HCT116 (cell line): ENCODE data around the gene WDR35. TPM values are rescaled to one million over a fixed set of nuclear protein-coding genes. Genes with fewer than 3 reads are reported as not detected.
A peak's percentile ranks its signal among the peaks of the same experiment; 100 is the strongest.

Experiments used
- ATAC-seq: fragments of 200-7000 bp; cut with Tn5 transposase; 2 replicates; pipeline ENCODE4 v1.9.1; 2020; ENCODE audit warnings: mild to moderate bottlenecking, moderate library complexity
- BruUV-seq: library from RNA; stranded (reverse); fragments of 400-500 nt; replicated peaks from 2 replicates; lab custom pipeline; 2021; lab: Mats Ljungman, UMichigan
- CTCF ChIA-PET: fragments of 300-600 bp; sonication (Branson Sonifier 250); formaldehyde crosslinking; loops from one replicate; lab custom pipeline; 2021; ENCODE audit warnings: antibody characterized with exemption; lab: Charles Lee
- POLR2A ChIA-PET: fragments of 300-600, 350-600 bp; sonication (Branson Sonifier 250); formaldehyde crosslinking; loops from one replicate; lab custom pipeline; 2021; ENCODE audit warnings: antibody characterized with exemption; lab: Charles Lee
- RAD21 ChIA-PET, 2 experiments: fragments of 300-600 bp; sonication (Branson Sonifier 250); formaldehyde crosslinking; loops; one replicate each; lab custom pipeline; 2023; ENCODE audit warnings: low total read pairs in 2 of 2; ENCODE audit not compliant: uncharacterized antibody in 2 of 2, unreplicated experiment in 2 of 2, low non-redundant PET in 1 of 2; lab: Charles Lee
- DNase-seq: peaks from one replicate; pipeline ENCODE4 v3.0.0-alpha.2; 2010; ENCODE audit warnings: low read depth, low spot score
- H2AFZ ChIP-seq: fragments of 200-600 bp; shearing (Covaris generic), sonication (generic); 2 replicates; pipeline ENCODE4 v1.6.1; 2017; ENCODE audit warnings: low read depth, mixed run types, mixed read lengths, antibody characterized with exemption, low read length; ENCODE audit not compliant: poor library complexity, severe bottlenecking
- H3K27ac ChIP-seq: 2 replicates; pipeline ENCODE4 v1.5.1; 2012; ENCODE audit warnings: low read depth, low read length
- H3K27me3 ChIP-seq: fragments of 200-600 bp; sonication (generic); 2 replicates; pipeline ENCODE4 v1.6.1; 2016; ENCODE audit warnings: mixed run types, low read length, mixed read lengths; ENCODE audit not compliant: insufficient read depth
- H3K36me3 ChIP-seq, 2 experiments: fragments of 200-500 bp in 1 of 2; fragments of 200-600 bp in 1 of 2; sonication (Bioruptor generic) in 1 of 2; sonication (generic) in 1 of 2; 2 replicates each; pipeline versions ENCODE4 v1.5.1 to v1.6.1; 2014 to 2016; ENCODE audit warnings: low read length in 2 of 2, inconsistent platforms in 1 of 2, mixed read lengths in 1 of 2, mixed run types in 1 of 2; ENCODE audit not compliant: insufficient read depth in 2 of 2, control insufficient read depth in 1 of 2
- H3K4me1 ChIP-seq, 2 experiments: fragments of 200-600 bp in 1 of 2; sonication (generic) in 1 of 2; 2 replicates each; pipeline versions ENCODE4 v1.5.1 to v1.6.1; 2012 to 2017; ENCODE audit warnings: low read length in 2 of 2, inconsistent platforms in 1 of 2, mild to moderate bottlenecking in 1 of 2, mixed read lengths in 1 of 2, mixed run types in 1 of 2, moderate library complexity in 1 of 2; ENCODE audit not compliant: insufficient read depth in 2 of 2, control insufficient read depth in 1 of 2
- H3K4me2 ChIP-seq: fragments of 200-600 bp; sonication (generic); 2 replicates; pipeline ENCODE4 v1.6.1; 2017; ENCODE audit warnings: mixed run types, low read length, mixed read lengths
- H3K4me3 ChIP-seq, 2 experiments: fragments of 200-600 bp in 1 of 2; sonication (generic) in 1 of 2; replicated peaks in 1 of 2; 2 replicates each; pipeline ENCODE4 v1.5.1; 2011 to 2016; ENCODE audit warnings: low read length in 2 of 2, control low read depth in 1 of 2, low read depth in 1 of 2, mild to moderate bottlenecking in 1 of 2, mixed read lengths in 1 of 2, mixed run types in 1 of 2
- H3K79me2 ChIP-seq: fragments of 200-600 bp; sonication (generic); 2 replicates; pipeline ENCODE4 v1.6.1; 2017; ENCODE audit warnings: mild to moderate bottlenecking, mixed run types, low read length, moderate library complexity, mixed read lengths; ENCODE audit not compliant: insufficient read depth
- H3K9ac ChIP-seq: fragments of 200-600 bp; sonication (generic); 2 replicates; pipeline ENCODE4 v1.6.1; 2016; ENCODE audit warnings: low read length, mixed read lengths
- H3K9me2 ChIP-seq: fragments of 200-600 bp; sonication (generic), shearing (Covaris generic); 2 replicates; pipeline ENCODE4 v1.6.1; 2017; ENCODE audit warnings: mixed run types, mild to moderate bottlenecking, moderate library complexity; ENCODE audit not compliant: insufficient read depth
- H3K9me3 ChIP-seq, 2 experiments: fragments of 200-500 bp in 1 of 2; fragments of 200-600 bp in 1 of 2; sonication (Bioruptor generic) in 1 of 2; sonication (generic) in 1 of 2; 2 replicates each; pipeline ENCODE4 v1.6.1; 2014 to 2017; ENCODE audit warnings: low read length in 2 of 2, mixed read lengths in 2 of 2, inconsistent platforms in 1 of 2, low read depth in 1 of 2, mild to moderate bottlenecking in 1 of 2, mixed run types in 1 of 2, moderate library complexity in 1 of 2; ENCODE audit not compliant: control insufficient read depth in 1 of 2, insufficient read depth in 1 of 2
- H4K20me1 ChIP-seq: fragments of 200-600 bp; sonication (generic), shearing (Covaris generic); 2 replicates; pipeline ENCODE4 v1.6.1; 2017; ENCODE audit warnings: mixed run types, mild to moderate bottlenecking, moderate library complexity; ENCODE audit not compliant: insufficient read depth
- EGR1 ChIP-seq: IDR thresholded peaks from 2 replicates; pipeline ENCODE4 v1.6.1; 2012; ENCODE audit warnings: low read depth
- SIN3A ChIP-seq: IDR thresholded peaks from 2 replicates; pipeline ENCODE4 v1.6.1; 2012; ENCODE audit warnings: low read depth
- YY1 ChIP-seq: IDR thresholded peaks from 2 replicates; pipeline ENCODE4 v1.6.1; 2011; ENCODE audit warnings: low read length, low read depth, moderate library complexity, mild to moderate bottlenecking; ENCODE audit not compliant: insufficient replicate concordance; ENCODE audit errors: extremely low read depth
- ZNF274 ChIP-seq: fragments of 200-500 bp; sonication (Bioruptor generic); IDR thresholded peaks from 2 replicates; pipeline ENCODE4 v1.6.1; 2014; ENCODE audit warnings: mild to moderate bottlenecking, low read depth, low read length, inconsistent platforms
- intact Hi-C: fragments of 100-400 bp; cut with micrococcal nuclease; formaldehyde crosslinking; loops from 2 replicates; pipeline ENCODE4 v1.10.0; 2022
- total RNA-seq: library from RNA; stranded (reverse); gene quantifications from one replicate; pipeline ENCODE4 v1.2.1, GENCODE V29; 2021; ENCODE audit not compliant: unreplicated experiment
- TF ChIP-seq, protein P1 (sequence below): IDR thresholded peaks from 2 replicates; pipeline ENCODE4 v1.6.1; 2011; ENCODE audit warnings: mild to moderate bottlenecking, low read length, moderate library complexity; ENCODE audit not compliant: insufficient replicate concordance; ENCODE audit errors: extremely low read depth
- TF ChIP-seq, protein P2 (sequence below): IDR thresholded peaks from 2 replicates; pipeline ENCODE4 v1.6.1; 2012

WDR35 gene
- total RNA-seq, 1 experiment from 2014 or later: 9.6 TPM

DNA sequence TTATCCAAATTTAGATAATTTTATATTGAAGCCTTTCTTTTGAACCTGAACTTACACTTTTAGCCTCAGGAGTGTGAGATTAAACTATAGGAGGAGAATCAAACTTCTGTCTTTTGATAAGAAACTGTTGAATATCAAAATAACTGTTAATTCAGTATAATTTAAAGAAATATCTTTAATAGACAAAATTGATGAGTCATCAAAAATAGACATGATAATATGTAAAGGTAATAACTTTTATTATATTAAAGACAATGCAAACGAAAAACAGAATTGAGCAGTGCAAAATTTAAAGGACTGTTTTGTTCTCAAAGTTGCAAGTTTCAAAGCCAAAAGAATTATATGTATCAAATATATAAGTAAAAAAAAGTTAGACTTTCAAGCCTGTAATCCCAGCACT, 2.0 kb upstream of the WDR35 start (continued):
- TF ChIP-seq YY1: no peak
- TF ChIP-seq, all 23 proteins: peak for 0

DNA sequence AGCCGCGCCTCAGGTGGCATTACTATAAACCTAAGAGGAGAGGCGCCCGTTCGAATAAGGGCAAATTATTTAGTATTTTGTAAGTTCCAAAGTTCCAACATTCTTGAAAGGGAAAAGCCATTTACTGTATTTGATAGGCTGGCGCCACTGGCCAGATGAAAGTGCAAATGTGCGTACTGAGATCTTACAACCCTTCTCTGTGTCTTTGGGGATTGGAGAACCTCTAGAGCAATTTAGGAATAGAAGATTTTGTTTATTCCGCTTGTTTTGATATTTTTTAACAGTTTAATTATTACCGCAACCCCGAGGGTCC, 467 bp upstream of the WDR35 start:
- Histone ChIP-seq H3K4me2 (peak overlapping the region; percentile 92), H3K4me3 (peak overlapping the region; percentile 89 to 92), H3K27me3 (no peaks in the 10 kb centered on the region), H3K36me3 (no peaks in the 10 kb centered on the region), H2AFZ (peak overlapping the region; percentile 88), H3K79me2 (peaks cover 17% of the 10 kb centered on the region), H3K9me3 (no peaks in the 10 kb centered on the region), H4K20me1 (no peaks in the 10 kb centered on the region), H3K27ac (no peak overlapping the region), H3K4me1 (peaks cover 3 to 17% of the 10 kb centered on the region in 2 experiments; a peak in 3 of 4 replicates), H3K9me2 (no peaks in the 10 kb centered on the region), H3K9ac (0 out of 2 replicates have a peak overlapping the region, but pooled peaks have one; percentile 21)
- RAD21 ChIA-PET: no interaction called here
- ATAC-seq (no peak), DNase-seq (no peak)
- intact Hi-C loops: no loop called here
- POLR2A ChIA-PET: no interaction called here
- CTCF ChIA-PET: interaction anchor here (1.3 kb wide), 1 partner anchor 25 kb away, joined by 8 read pairs; no protein-coding TSS in a partner anchor
- TF ChIP-seq, protein P1, sequence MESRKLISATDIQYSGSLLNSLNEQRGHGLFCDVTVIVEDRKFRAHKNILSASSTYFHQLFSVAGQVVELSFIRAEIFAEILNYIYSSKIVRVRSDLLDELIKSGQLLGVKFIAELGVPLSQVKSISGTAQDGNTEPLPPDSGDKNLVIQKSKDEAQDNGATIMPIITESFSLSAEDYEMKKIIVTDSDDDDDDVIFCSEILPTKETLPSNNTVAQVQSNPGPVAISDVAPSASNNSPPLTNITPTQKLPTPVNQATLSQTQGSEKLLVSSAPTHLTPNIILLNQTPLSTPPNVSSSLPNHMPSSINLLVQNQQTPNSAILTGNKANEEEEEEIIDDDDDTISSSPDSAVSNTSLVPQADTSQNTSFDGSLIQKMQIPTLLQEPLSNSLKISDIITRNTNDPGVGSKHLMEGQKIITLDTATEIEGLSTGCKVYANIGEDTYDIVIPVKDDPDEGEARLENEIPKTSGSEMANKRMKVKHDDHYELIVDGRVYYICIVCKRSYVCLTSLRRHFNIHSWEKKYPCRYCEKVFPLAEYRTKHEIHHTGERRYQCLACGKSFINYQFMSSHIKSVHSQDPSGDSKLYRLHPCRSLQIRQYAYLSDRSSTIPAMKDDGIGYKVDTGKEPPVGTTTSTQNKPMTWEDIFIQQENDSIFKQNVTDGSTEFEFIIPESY: no peak
- TF ChIP-seq ZNF274 (no peak), EGR1 (no peak), SIN3A (no peak)
- TF ChIP-seq, protein P2, sequence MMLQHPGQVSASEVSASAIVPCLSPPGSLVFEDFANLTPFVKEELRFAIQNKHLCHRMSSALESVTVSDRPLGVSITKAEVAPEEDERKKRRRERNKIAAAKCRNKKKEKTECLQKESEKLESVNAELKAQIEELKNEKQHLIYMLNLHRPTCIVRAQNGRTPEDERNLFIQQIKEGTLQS: no peak
- TSS peak; percentile 89 for BruUV-seq
